Natural killer cell (primary cell): ENCODE measurements around the gene BTBD1. TPM values are rescaled to one million over a fixed set of nuclear protein-coding genes. Genes with fewer than 3 reads are reported as not detected.
"Not testable (repeated sequence)": the region's sequence is repeated elsewhere in the genome, so short reads cannot be mapped to it uniquely, and the experiment has no call there.

Experiments
- ATAC-seq, 3 donors: fragments of 150-1000 bp in 2 of 3; fragments of 200-7000 bp in 1 of 3; cut with Tn5 transposase; 1 replicate in 1 of 3; 2 replicates in 2 of 3; pipeline ENCODE4 v1.10.0; 2021; ENCODE audit warnings: mild to moderate bottlenecking in 2 of 3, moderate library complexity in 2 of 3
- DNase-seq, 2 donors: peaks; one replicate each; pipeline versions ENCODE4 v3.0.0 to v3.0.0-alpha.2; 2013 to 2021; ENCODE audit warnings: mixed read lengths in 1 of 2
- H3K27ac ChIP-seq: one replicate; pipeline ENCODE4 v1.5.1; 2013; ENCODE audit warnings: mild to moderate bottlenecking, low read length
- H3K27me3 ChIP-seq: one replicate; pipeline ENCODE4 v1.6.1; 2013; ENCODE audit warnings: low read length; ENCODE audit not compliant: control insufficient read depth, insufficient read depth
- H3K36me3 ChIP-seq: one replicate; pipeline ENCODE4 v1.6.1; 2013; ENCODE audit warnings: low read length; ENCODE audit not compliant: control insufficient read depth, insufficient read depth
- H3K4me1 ChIP-seq: one replicate; pipeline ENCODE4 v1.6.1; 2013; ENCODE audit warnings: low read length; ENCODE audit not compliant: control insufficient read depth, insufficient read depth
- H3K4me3 ChIP-seq: one replicate; pipeline ENCODE4 v1.5.1; 2013; ENCODE audit warnings: low read length
- H3K9me3 ChIP-seq: one replicate; pipeline ENCODE4 v1.6.1; 2013; ENCODE audit warnings: low read length; ENCODE audit not compliant: control insufficient read depth, insufficient read depth
- H3K27ac Mint-ChIP-seq, 2 donors: one replicate each; pipeline ENCODE4 v1.8.0; 2022; ENCODE audit warnings: mild to moderate bottlenecking in 2 of 2, mixed read lengths in 2 of 2, moderate library complexity in 1 of 2
- H3K27me3 Mint-ChIP-seq, 2 donors: one replicate each; pipeline ENCODE4 v1.8.0; 2022; ENCODE audit warnings: low read depth in 2 of 2, mixed read lengths in 2 of 2
- H3K36me3 Mint-ChIP-seq: one replicate; pipeline ENCODE4 v1.8.0; 2022; ENCODE audit warnings: mixed read lengths
- H3K4me1 Mint-ChIP-seq, 2 donors: one replicate each; pipeline ENCODE4 v1.8.0; 2022; ENCODE audit warnings: mixed read lengths in 2 of 2
- H3K4me3 Mint-ChIP-seq: one replicate; pipeline ENCODE4 v1.8.0; 2022; ENCODE audit warnings: mild to moderate bottlenecking, moderate library complexity, mixed read lengths
- H3K9me3 Mint-ChIP-seq, 2 donors: one replicate each; pipeline ENCODE4 v1.8.0; 2022; ENCODE audit warnings: mixed read lengths in 2 of 2
- WGBS: methylation state at CpG from one replicate; pipeline ENCODE4 v1.1.7; 2013; ENCODE audit warnings: missing lambda C conversion rate; ENCODE audit not compliant: insufficient coverage; 5-methylcytosine and 5-hydroxymethylcytosine counted together
- intact Hi-C: fragments of 100-400 bp; cut with micrococcal nuclease; formaldehyde crosslinking; loops from one replicate; pipeline ENCODE4 v1.14.2; 2022
- total RNA-seq, 4 donors: library from RNA; stranded (reverse); fragments of 120-200 nt in 1 of 4; gene quantifications; one replicate each; pipeline versions ENCODE4 v1.2.3 to v1.2.4, GENCODE V29; 2013 to 2022
- TF ChIP-seq, protein P1 (sequence below): fragments of 200-600 bp; IDR thresholded peaks from one replicate; pipeline ENCODE4 v1.8.0; 2022; ENCODE audit warnings: antibody characterized with exemption

Gene BTBD1
- total RNA-seq, 3 donors from 2014 or later (not counting 1 experiment from before 2014, with no cell fraction given) = 42.5 to 54.4 (median 54.0) TPM

DNA sequence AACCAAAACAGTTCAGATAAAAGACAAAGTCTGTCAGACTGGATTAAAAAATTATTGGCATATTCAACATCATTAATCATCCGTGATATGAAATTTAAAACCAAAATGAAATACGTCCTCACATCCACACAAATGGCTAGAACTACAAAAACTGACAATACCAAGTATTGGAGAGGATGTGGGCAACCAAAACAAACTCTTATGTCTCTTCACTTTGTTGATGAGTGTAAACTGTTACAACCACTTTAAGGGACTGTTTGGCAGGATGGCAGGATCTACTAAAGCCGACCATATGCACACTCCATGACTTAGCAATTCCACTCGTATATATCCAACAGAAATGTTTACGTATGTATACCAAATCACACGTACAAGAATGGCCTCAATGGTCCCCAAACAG lies 30.8 kb downstream of the BTBD1 start:
- Histone ChIP-seq H3K27me3 (no peaks in the 10 kb centered on the region), H3K4me3 (no peak overlapping the region), H3K9me3 (no peaks in the 10 kb centered on the region), H3K27ac (no peak overlapping the region), H3K4me1 (peaks cover 3% of the 10 kb centered on the region), H3K36me3 (peaks cover 35% of the 10 kb centered on the region)
- Mint-ChIP-seq H3K36me3 (peaks cover 24% of the 10 kb centered on the region), H3K27me3 (no peaks in the 10 kb centered on the region), H3K4me1 (peaks cover 46 to 50% of the 10 kb centered on the region in 2 donors), H3K9me3 (no peaks in the 10 kb centered on the region), H3K27ac (peak overlapping the region; percentile 70 to 85), H3K4me3 (peak overlapping the region; percentile 4)
- intact Hi-C loops = no loop called here
- DNase-seq = no peak
- WGBS = 84% methylated on average over 4 of the region's 6 CpGs
- TF ChIP-seq, protein P1, sequence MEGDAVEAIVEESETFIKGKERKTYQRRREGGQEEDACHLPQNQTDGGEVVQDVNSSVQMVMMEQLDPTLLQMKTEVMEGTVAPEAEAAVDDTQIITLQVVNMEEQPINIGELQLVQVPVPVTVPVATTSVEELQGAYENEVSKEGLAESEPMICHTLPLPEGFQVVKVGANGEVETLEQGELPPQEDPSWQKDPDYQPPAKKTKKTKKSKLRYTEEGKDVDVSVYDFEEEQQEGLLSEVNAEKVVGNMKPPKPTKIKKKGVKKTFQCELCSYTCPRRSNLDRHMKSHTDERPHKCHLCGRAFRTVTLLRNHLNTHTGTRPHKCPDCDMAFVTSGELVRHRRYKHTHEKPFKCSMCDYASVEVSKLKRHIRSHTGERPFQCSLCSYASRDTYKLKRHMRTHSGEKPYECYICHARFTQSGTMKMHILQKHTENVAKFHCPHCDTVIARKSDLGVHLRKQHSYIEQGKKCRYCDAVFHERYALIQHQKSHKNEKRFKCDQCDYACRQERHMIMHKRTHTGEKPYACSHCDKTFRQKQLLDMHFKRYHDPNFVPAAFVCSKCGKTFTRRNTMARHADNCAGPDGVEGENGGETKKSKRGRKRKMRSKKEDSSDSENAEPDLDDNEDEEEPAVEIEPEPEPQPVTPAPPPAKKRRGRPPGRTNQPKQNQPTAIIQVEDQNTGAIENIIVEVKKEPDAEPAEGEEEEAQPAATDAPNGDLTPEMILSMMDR = no peak
- ATAC-seq = peak in 1 of 3 donors; percentile 29

DNA sequence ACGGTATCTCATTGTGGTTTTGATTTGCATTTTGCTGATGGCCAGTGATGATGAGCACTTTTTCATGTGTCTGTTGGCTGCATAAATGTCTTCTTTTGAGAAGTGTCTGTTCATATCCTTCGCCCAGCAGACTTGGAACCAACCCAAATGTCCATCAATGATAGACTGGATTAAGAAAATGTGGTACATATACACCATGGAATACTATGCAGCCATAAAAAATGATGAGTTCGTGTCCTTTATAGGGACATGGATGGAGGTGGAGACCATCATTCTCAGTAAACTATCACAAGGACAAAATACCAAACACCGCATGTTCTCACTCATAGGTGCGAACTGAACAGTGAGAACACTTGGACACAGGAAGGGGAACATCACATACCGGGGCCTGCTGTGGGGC lies 35.8 kb downstream of the BTBD1 start:
- DNase-seq, H3K4me1 ChIP-seq, H3K4me3 ChIP-seq, ATAC-seq, H3K27ac ChIP-seq, H3K9me3 Mint-ChIP-seq, H3K9me3 ChIP-seq, H3K27ac Mint-ChIP-seq, H3K27me3 Mint-ChIP-seq, intact Hi-C loops, H3K27me3 ChIP-seq, H3K4me3 Mint-ChIP-seq: not testable (repeated sequence)
- 97% methylated on average over 4 of the region's 6 CpGs for WGBS
- peaks cover 19 to 30% of the 10 kb centered on the region in 2 donors for H3K4me1 Mint-ChIP-seq
- H3K36me3 ChIP-seq = peaks cover 39% of the 10 kb centered on the region
- peaks cover 22% of the 10 kb centered on the region for H3K36me3 Mint-ChIP-seq

DNA sequence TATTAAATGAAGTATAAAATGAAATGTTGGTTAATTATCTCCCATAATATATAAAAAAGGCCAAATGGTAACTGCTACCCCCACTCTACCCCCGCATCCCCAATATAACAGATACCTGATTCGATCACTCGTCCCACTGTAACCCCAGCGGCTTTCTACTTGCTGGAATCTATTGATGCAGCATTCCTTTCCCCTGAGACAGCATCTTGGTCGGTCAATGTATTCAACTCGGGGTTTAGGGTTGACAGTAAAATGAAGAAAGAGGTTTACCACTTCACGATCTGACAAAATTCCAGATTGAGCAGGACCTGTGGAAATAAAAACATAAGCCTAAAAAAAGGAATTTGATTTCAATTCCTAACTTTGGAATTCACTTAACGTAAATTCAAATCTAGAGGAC lies 37.0 kb downstream of the BTBD1 start:
- TF ChIP-seq, protein P1 = no peak
- Mint-ChIP-seq H3K4me1 (peaks cover 8 to 19% of the 10 kb centered on the region in 2 donors), H3K27ac (no peak overlapping the region), H3K36me3 (peaks cover 12% of the 10 kb centered on the region), H3K4me3 (no peak overlapping the region), H3K9me3 (peaks cover 0 to 2% of the 10 kb centered on the region in 2 donors), H3K27me3 (no peaks in the 10 kb centered on the region)
- Histone ChIP-seq H3K4me1 (peaks cover 2% of the 10 kb centered on the region), H3K27me3 (no peaks in the 10 kb centered on the region), H3K36me3 (peaks cover 38% of the 10 kb centered on the region), H3K27ac (no peak overlapping the region), H3K4me3 (no peak overlapping the region), H3K9me3 (no peaks in the 10 kb centered on the region)
- 98% methylated on average over 7 of the region's 8 CpGs for WGBS
- intact Hi-C loops = no loop called here
- no peak for DNase-seq
- ATAC-seq = no peak

DNA sequence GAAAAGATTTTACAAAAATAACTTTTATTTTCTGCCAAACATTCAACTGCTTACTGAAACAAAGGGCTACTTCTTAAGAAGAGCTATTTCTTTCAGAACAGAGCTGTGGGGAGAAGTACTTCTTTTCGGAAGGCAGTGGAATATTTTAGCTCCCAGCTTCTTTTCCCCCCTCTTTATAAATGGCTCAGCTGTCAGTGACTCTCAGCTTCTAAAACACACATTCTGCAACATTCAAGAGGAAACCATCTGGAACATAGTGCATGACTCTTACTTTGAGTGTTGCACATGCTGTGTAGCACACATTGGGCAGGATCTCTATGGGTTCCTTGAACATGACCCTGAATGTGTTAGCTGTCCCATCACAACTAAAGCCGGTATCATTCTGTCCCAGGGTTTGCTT lies 48.6 kb downstream of the BTBD1 start:
- no peak for ATAC-seq
- 90% methylated on average over 2 of the region's 2 CpGs for WGBS

More for the DNA sequence above, 48.6 kb downstream of the BTBD1 start:
- no peak overlapping the region for H3K4me3 Mint-ChIP-seq
- H3K27ac Mint-ChIP-seq = no peak overlapping the region
- no peak overlapping the region for H3K4me3 ChIP-seq
- H3K4me1 ChIP-seq = no peaks in the 10 kb centered on the region
- H3K4me1 Mint-ChIP-seq = peaks cover 10% of the 10 kb centered on the region in 2 donors
- no peaks in the 10 kb centered on the region for H3K27me3 ChIP-seq
- no peak overlapping the region for H3K27ac ChIP-seq
- H3K27me3 Mint-ChIP-seq = no peaks in the 10 kb centered on the region
- no peaks in the 10 kb centered on the region for H3K36me3 Mint-ChIP-seq
- H3K9me3 Mint-ChIP-seq = no peaks in the 10 kb centered on the region
- intact Hi-C loops = loop anchor here (10.0 kb wide), 1 partner anchor 186 kb away; the partner anchor contains the start of gene HDGFL3
- no peaks in the 10 kb centered on the region for H3K9me3 ChIP-seq
- TF ChIP-seq, protein P1 = no peak
- peaks cover 36% of the 10 kb centered on the region for H3K36me3 ChIP-seq
- no peak for DNase-seq
